Measurements from ENCODE around the gene CDH23. TPM values are rescaled to one million over a fixed set of nuclear protein-coding genes. Genes with fewer than 3 reads are reported as not detected.

CDH23 gene
- total and polyA plus RNA-seq, 9 of the 15 experiments (the other 6 are each of a cell fraction or from before 2014, with no cell fraction given), result 0.18 to 1.2 (median 0.47) TPM

GRCh38 chr10:71805776-71806703, 409.3 kb downstream of the CDH23 start (continued):
- TF ChIP-seq CLOCK (CRISPR knock-in tag; IDR thresholded peaks at IDR 0.05; ENCODE audit: borderline replicate concordance) (no peak), TCF15 (CRISPR knock-in tag; IDR thresholded peaks at IDR 0.05) (no peak), KLF16 (IDR thresholded peaks at IDR 0.05) (no peak), EHMT2 (IDR thresholded peaks at IDR 0.05) (0 out of 2 replicates have a peak, but pooled peaks have one; percentile 6), ZBTB34 (CRISPR knock-in tag; IDR thresholded peaks at IDR 0.05) (no peak), CREM (IDR thresholded peaks at IDR 0.05; ENCODE audit: low read depth) (0 out of 2 replicates have a peak, but pooled peaks have one; percentile 3), PHB (CRISPR knock-in tag; IDR thresholded peaks at IDR 0.05) (no peak), E4F1 (CRISPR knock-in tag; IDR thresholded peaks at IDR 0.05; ENCODE audit: borderline replicate concordance) (no peak), HES1 (IDR thresholded peaks at IDR 0.05; ENCODE audit: low read depth) (no peak), SMAD3 (CRISPR knock-in tag; conservative IDR thresholded peaks at IDR 0.05) (no peak), CUX1 (CRISPR knock-in tag; IDR thresholded peaks at IDR 0.05) (no peak), NR2C1 (IDR thresholded peaks at IDR 0.05) (no peak), NR2C1 (tag; IDR thresholded peaks at IDR 0.05) (no peak)
